22Rv1 (cell line): ENCODE data around the gene ROR1.

Experiments
- CTCF ChIP-seq: fragments of 450-650 bp; IDR thresholded peaks from 2 replicates; pipeline ENCODE4 v1.5.1; 2017; ENCODE audit warnings: mild to moderate bottlenecking
- ZFX ChIP-seq: fragments of 450-650 bp; IDR thresholded peaks from 2 replicates; pipeline ENCODE4 v1.6.1; 2017; ENCODE audit warnings: antibody characterized with exemption, borderline replicate concordance

- TF ChIP-seq CTCF (no peak), ZFX (no peak)
Measured at GRCh38 chr1:63921359-63921758, 147.5 kb downstream of the ROR1 start.
